ENCODE data around the gene MICU2. TPM values are rescaled to one million over a fixed set of nuclear protein-coding genes. Genes with fewer than 3 reads are reported as not detected.

The MICU2 gene
- total and polyA plus RNA-seq, 2 of the 13 experiments (the other 11 are each of a cell fraction or from before 2014, with no cell fraction given) = 31.7 to 42.4 TPM

- H3K27ac ChIP-seq (ENCODE audit: extremely low read length, insufficient read depth, low read length) = no peak overlapping the region
- no peak for ATAC-seq
- H3K79me2 ChIP-seq (ENCODE audit: insufficient read depth, low read length) = no peaks in the 10 kb centered on the region
- no peaks in the 10 kb centered on the region for H3K27me3 ChIP-seq (ENCODE audit: control insufficient read depth in 1 of 2, insufficient read depth in 2 of 2, low read length in 2 of 2)
- in situ Hi-C loops (cut with HindIII; ENCODE audit: extremely low pct_ligation_motif_present, low pct_unique_long_range_greater_than_20kb) = no loop called here
- no peak for DNase-seq (ENCODE audit: low spot score)
- H3K9ac ChIP-seq (ENCODE audit: insufficient read depth, low read depth, low read length) = no peak overlapping the region
- H2AFZ ChIP-seq (ENCODE audit: low read length) = no peak overlapping the region
- peaks cover 0 to 24% of the 10 kb centered on the region in 2 experiments; a peak in 2 of 5 replicates for H3K36me3 ChIP-seq (replicated peaks in 1 of 2; ENCODE audit: control insufficient read depth in 1 of 2, insufficient read depth in 2 of 2, low read length in 2 of 2)
- H4K20me1 ChIP-seq (ENCODE audit: insufficient read depth, low read length) = no peaks in the 10 kb centered on the region
- intact Hi-C loops (cut with micrococcal nuclease; ENCODE audit: unreplicated experiment) = no loop called here
- BruUV-seq (replicated peaks) = no TSS peak
- no peak for TF ChIP-seq KAT2B (IDR thresholded peaks at IDR 0.05; ENCODE audit: borderline replicate concordance, low read depth, low read length)
- TF ChIP-seq ZBTB46 (CRISPR knock-in tag; IDR thresholded peaks at IDR 0.05; ENCODE audit: borderline replicate concordance) = no peak
- POLR2A ChIA-PET = no interaction called here
- WGBS (ENCODE audit: low lambda C conversion rate) = 94% methylated on average over 8 of the region's 8 CpGs
- FAIRE-seq = no peak
- no peaks in the 10 kb centered on the region for H3K9me3 ChIP-seq (ENCODE audit: low read length)
- H3K4me3 ChIP-seq (replicated peaks in 1 of 3; ENCODE audit: insufficient read depth in 1 of 3, low read depth in 2 of 3, low read length in 3 of 3) = no peak overlapping the region
- H3K4me1 ChIP-seq (ENCODE audit: insufficient read depth, low read length) = no peaks in the 10 kb centered on the region
- H3K4me2 ChIP-seq (ENCODE audit: low read depth, low read length) = no peak overlapping the region
- CTCF ChIA-PET (ENCODE audit: low intra/inter-chr PET ratio, low total read pairs) = no interaction called here
Observed at GRCh38 chr13:21518617-21519144, 85.3 kb downstream of the MICU2 start.

- WGBS (ENCODE audit: low lambda C conversion rate) = 96% methylated on average over 16 of the region's 16 CpGs
- FAIRE-seq (no peak), DNase-seq (ENCODE audit: low spot score) (no peak), ATAC-seq (no peak)
- no TSS peak for BruUV-seq (replicated peaks)
- no peak overlapping the region for H3K4me2 ChIP-seq (ENCODE audit: low read depth, low read length)
- CTCF ChIA-PET (ENCODE audit: low intra/inter-chr PET ratio, low total read pairs) = no interaction called here
- POLR2A ChIA-PET = no interaction called here
- no peak overlapping the region for H3K27ac ChIP-seq (ENCODE audit: extremely low read length, insufficient read depth, low read length)
- H2AFZ ChIP-seq (ENCODE audit: low read length) = no peak overlapping the region
- H3K9me3 ChIP-seq (ENCODE audit: low read length) = no peaks in the 10 kb centered on the region
- no peaks in the 10 kb centered on the region for H3K4me1 ChIP-seq (ENCODE audit: insufficient read depth, low read length)
- intact Hi-C loops (cut with micrococcal nuclease; ENCODE audit: unreplicated experiment) = no loop called here
- no peaks in the 10 kb centered on the region for H3K27me3 ChIP-seq (ENCODE audit: control insufficient read depth in 1 of 2, insufficient read depth in 2 of 2, low read length in 2 of 2)
- TF ChIP-seq NR2C2 (CRISPR knock-in tag; IDR thresholded peaks at IDR 0.05; ENCODE audit: borderline replicate concordance) = no peak
- no peak for TF ChIP-seq ZNF121 (CRISPR knock-in tag; IDR thresholded peaks at IDR 0.05)
- TF ChIP-seq TBX2 (CRISPR knock-in tag; IDR thresholded peaks at IDR 0.05; ENCODE audit: borderline replicate concordance) = no peak
- no peak for TF ChIP-seq ZNF564 (CRISPR knock-in tag; IDR thresholded peaks at IDR 0.05)
- no peak for TF ChIP-seq SIN3B (IDR thresholded peaks at IDR 0.05; ENCODE audit: low read length)
- TF ChIP-seq POGZ (CRISPR knock-in tag; IDR thresholded peaks at IDR 0.05) = no peak
- TF ChIP-seq ZNF414 (CRISPR knock-in tag; IDR thresholded peaks at IDR 0.05) = no peak
- TF ChIP-seq ZNF503 (CRISPR knock-in tag; IDR thresholded peaks at IDR 0.05) = no peak
- TF ChIP-seq ZNF816 (CRISPR knock-in tag; IDR thresholded peaks at IDR 0.05; ENCODE audit: borderline replicate concordance) = no peak
- in situ Hi-C loops (cut with HindIII; ENCODE audit: extremely low pct_ligation_motif_present, low pct_unique_long_range_greater_than_20kb) = no loop called here
- no peaks in the 10 kb centered on the region for H4K20me1 ChIP-seq (ENCODE audit: insufficient read depth, low read length)
- no peak overlapping the region for H3K9ac ChIP-seq (ENCODE audit: insufficient read depth, low read depth, low read length)
- no peaks in the 10 kb centered on the region for H3K79me2 ChIP-seq (ENCODE audit: insufficient read depth, low read length)
- H3K36me3 ChIP-seq (replicated peaks in 1 of 2; ENCODE audit: control insufficient read depth in 1 of 2, insufficient read depth in 2 of 2, low read length in 2 of 2) = peaks cover 0 to 19% of the 10 kb centered on the region in 2 experiments; a peak in 2 of 5 replicates
- no peak overlapping the region for H3K4me3 ChIP-seq (replicated peaks in 1 of 3; ENCODE audit: insufficient read depth in 1 of 3, low read depth in 2 of 3, low read length in 3 of 3)
Observed at GRCh38 chr13:21517576-21517975, 86.4 kb downstream of the MICU2 start.

All from HepG2 (cell line).